ENCODE data around the gene MYEOV.

GRCh38 chr11:69313992-69314391 is 20.0 kb downstream of the MYEOV start:
- TF ChIP-seq CTCF (IDR thresholded peaks at IDR 0.05 in 4 of 5, conservative IDR thresholded peaks at IDR 0.05 in 1 of 5) (no peak), POLR2A (IDR thresholded peaks at IDR 0.05) (no peak)

Data from gastrocnemius medialis (tissue), 4 donors.